H1 (cell line): ENCODE measurements around the gene IL1A. TPM values are rescaled to one million over a fixed set of nuclear protein-coding genes. Genes with fewer than 3 reads are reported as not detected.

Experiments
- CTCF ChIA-PET: fragments of 300-600 bp; sonication (Branson Sonifier 250); formaldehyde crosslinking; loops from one replicate; lab custom pipeline; 2021; ENCODE audit not compliant: partially characterized antibody; lab: Charles Lee
- POLR2A ChIA-PET: fragments of 300-600 bp; sonication (Branson Sonifier 250); formaldehyde crosslinking; loops from one replicate; lab custom pipeline; 2021; ENCODE audit warnings: inconsistent platforms; ENCODE audit not compliant: partially characterized antibody; lab: Charles Lee
- DNase-seq, 2 experiments: peaks; one replicate each; pipeline versions ENCODE4 v3.0.0 to v3.0.0-alpha.2; 2010 to 2022; ENCODE audit warnings: low spot score in 2 of 2, low read depth in 1 of 2, mixed read lengths in 1 of 2
- FAIRE-seq: peaks from 2 replicates; lab custom pipeline; 2011; peaks lifted over from hg19 to GRCh38; lab: Jason Lieb, UNC
- H2AFZ ChIP-seq: 2 replicates; pipeline ENCODE4 v1.8.1; 2012; ENCODE audit warnings: low read length, inconsistent platforms
- H2AK5ac ChIP-seq: 2 replicates; pipeline ENCODE4 v1.6.1; 2013; ENCODE audit warnings: low read depth, low read length
- H2BK120ac ChIP-seq: replicated peaks from 2 replicates; pipeline ENCODE3; 2013; ENCODE audit warnings: low read depth, low read length, inconsistent platforms
- H2BK12ac ChIP-seq: 2 replicates; pipeline ENCODE4 v1.6.1; 2013; ENCODE audit warnings: low read depth, low read length
- H2BK15ac ChIP-seq: 2 replicates; pipeline ENCODE4 v1.6.1; 2013; ENCODE audit warnings: low read length
- H2BK20ac ChIP-seq: 2 replicates; pipeline ENCODE4 v1.6.1; 2013; ENCODE audit warnings: low read length
- H2BK5ac ChIP-seq: 2 replicates; pipeline ENCODE4 v1.6.1; 2013; ENCODE audit warnings: low read depth, low read length
- H3K14ac ChIP-seq: 2 replicates; pipeline ENCODE4 v1.6.1; 2013; ENCODE audit warnings: inconsistent platforms; ENCODE audit not compliant: insufficient read length
- H3K18ac ChIP-seq: 2 replicates; pipeline ENCODE4 v1.6.1; 2013; ENCODE audit warnings: low read length; ENCODE audit errors: extremely low read depth
- H3K23ac ChIP-seq: 2 replicates; pipeline ENCODE4 v1.6.1; 2013; ENCODE audit warnings: inconsistent platforms; ENCODE audit not compliant: insufficient read length
- H3K23me2 ChIP-seq: 2 replicates; pipeline ENCODE4 v1.6.1; 2013; ENCODE audit warnings: low read depth, low read length
- H3K27ac ChIP-seq: 2 replicates; pipeline ENCODE4 v1.6.1; 2011; ENCODE audit warnings: low read depth, low read length, inconsistent platforms
- H3K27me3 ChIP-seq, 4 experiments: replicated peaks in 1 of 4; 1 replicate in 1 of 4; 2 replicates in 3 of 4; pipeline versions ENCODE4 v1.6.1 to v1.8.1; 2011 to 2013; ENCODE audit warnings: low read length in 3 of 4, mild to moderate bottlenecking in 3 of 4, inconsistent platforms in 2 of 4, mixed read lengths in 2 of 4, moderate library complexity in 1 of 4; ENCODE audit not compliant: control insufficient read depth in 3 of 4, insufficient read depth in 3 of 4; ENCODE audit errors: extremely low read depth in 1 of 4
- H3K36me3 ChIP-seq, 4 experiments: 2 replicates each; pipeline versions ENCODE4 v1.6.1 to v1.8.1; 2011 to 2013; ENCODE audit warnings: mild to moderate bottlenecking in 4 of 4, low read length in 3 of 4, moderate library complexity in 2 of 4, control low read depth in 1 of 4, inconsistent platforms in 1 of 4; ENCODE audit not compliant: insufficient read depth in 4 of 4, control insufficient read depth in 2 of 4
- H3K4ac ChIP-seq: replicated peaks from 2 replicates; pipeline ENCODE3; 2013; ENCODE audit warnings: low read length, low read depth, mixed read lengths, inconsistent platforms; ENCODE audit not compliant: insufficient read length
- H3K4me1 ChIP-seq, 4 experiments: replicated peaks in 1 of 4; 1 replicate in 1 of 4; 2 replicates in 3 of 4; pipeline versions ENCODE4 v1.6.1 to v1.8.1; 2011 to 2013; ENCODE audit warnings: low read length in 3 of 4, inconsistent platforms in 2 of 4, mixed read lengths in 1 of 4; ENCODE audit not compliant: insufficient read depth in 4 of 4, control insufficient read depth in 3 of 4
- H3K4me2 ChIP-seq, 2 experiments: 2 replicates each; pipeline versions ENCODE4 v1.6.1 to v1.8.1; 2011 to 2013; ENCODE audit warnings: low read depth in 2 of 2, low read length in 2 of 2, control low read depth in 1 of 2, inconsistent platforms in 1 of 2, mild to moderate bottlenecking in 1 of 2; ENCODE audit not compliant: insufficient read depth in 1 of 2
- H3K4me3 ChIP-seq, 4 experiments: fragments of 200-600, 300-600 bp in 1 of 4; sonication (generic), shearing (Covaris generic), sonication (Bioruptor Twin) in 1 of 4; 2 replicates each; pipeline versions ENCODE4 v1.5.1 to v1.8.1; 2011 to 2016; ENCODE audit warnings: low read length in 4 of 4, low read depth in 3 of 4, control low read depth in 2 of 4, inconsistent platforms in 2 of 4, mild to moderate bottlenecking in 2 of 4, mixed read lengths in 1 of 4, moderate library complexity in 1 of 4; ENCODE audit not compliant: insufficient read depth in 2 of 4; ENCODE audit errors: extremely low read depth in 1 of 4
- H3K56ac ChIP-seq: replicated peaks from 2 replicates; pipeline ENCODE3; 2013; ENCODE audit warnings: low read depth, mild to moderate bottlenecking, mixed read lengths, low read length, inconsistent platforms; ENCODE audit not compliant: insufficient read length
- H3K79me1 ChIP-seq: 2 replicates; pipeline ENCODE4 v1.6.1; 2013; ENCODE audit warnings: low read depth, low read length, control low read depth
- H3K79me2 ChIP-seq, 2 experiments: 2 replicates each; pipeline versions ENCODE4 v1.6.1 to v1.8.1; 2012 to 2013; ENCODE audit warnings: low read length in 2 of 2, mild to moderate bottlenecking in 2 of 2, inconsistent platforms in 1 of 2; ENCODE audit not compliant: insufficient read depth in 2 of 2, control insufficient read depth in 1 of 2
- H3K9ac ChIP-seq, 4 experiments: replicated peaks in 1 of 4; 1 replicate in 1 of 4; 2 replicates in 3 of 4; pipeline versions ENCODE4 v1.6.1 to v1.8.1; 2011 to 2013; ENCODE audit warnings: low read depth in 3 of 4, low read length in 3 of 4, control low read depth in 2 of 4, mild to moderate bottlenecking in 2 of 4, moderate library complexity in 2 of 4, inconsistent platforms in 1 of 4; ENCODE audit errors: extremely low read depth in 1 of 4
- H3K9me3 ChIP-seq, 2 experiments: 2 replicates each; pipeline versions ENCODE4 v1.6.1 to v1.8.1; 2012 to 2013; ENCODE audit warnings: mild to moderate bottlenecking in 2 of 2, moderate library complexity in 2 of 2, control low read depth in 1 of 2, inconsistent platforms in 1 of 2, low read depth in 1 of 2, low read length in 1 of 2, mixed read lengths in 1 of 2; ENCODE audit not compliant: insufficient read depth in 2 of 2
- H4K20me1 ChIP-seq, 2 experiments: replicated peaks in 1 of 2; 2 replicates each; pipeline versions ENCODE3 to v1.8.1; 2011 to 2013; ENCODE audit warnings: inconsistent platforms in 2 of 2, low read length in 2 of 2, mild to moderate bottlenecking in 1 of 2; ENCODE audit not compliant: insufficient read depth in 2 of 2, control insufficient read depth in 1 of 2
- H4K5ac ChIP-seq: 2 replicates; pipeline ENCODE4 v1.6.1; 2013; ENCODE audit warnings: low read length, low read depth, mixed read lengths, inconsistent platforms; ENCODE audit not compliant: insufficient read length
- H4K8ac ChIP-seq: 2 replicates; pipeline ENCODE4 v1.8.0; 2013; ENCODE audit warnings: mild to moderate bottlenecking, moderate library complexity, low read length, inconsistent platforms; ENCODE audit not compliant: insufficient read depth; ENCODE audit errors: extremely low read depth
- H4K91ac ChIP-seq: replicated peaks from 2 replicates; pipeline ENCODE3; 2013; ENCODE audit warnings: low read length, mixed read lengths, inconsistent platforms; ENCODE audit not compliant: insufficient read length
- POU5F1 ChIP-seq: IDR thresholded peaks from 2 replicates; pipeline ENCODE4 v1.6.1; 2011; ENCODE audit warnings: low read depth, mild to moderate bottlenecking, low read length, moderate library complexity
- WGBS, 2 experiments: shearing (Covaris generic) in 1 of 2; methylation state at CpG; one replicate each; pipeline versions ENCODE4 v1.1.6 to v1.1.7; 2013 to 2015; ENCODE audit warnings: low lambda C conversion rate in 2 of 2, mixed read lengths in 2 of 2, inconsistent platforms in 1 of 2, low coverage in 1 of 2, missing lambda C conversion rate in 1 of 2; ENCODE audit not compliant: insufficient replicate concordance in 2 of 2, insufficient coverage in 1 of 2, insufficient read length in 1 of 2; ENCODE audit errors: extremely low coverage in 1 of 2, missing lambda C conversion rate in 1 of 2; 5-methylcytosine and 5-hydroxymethylcytosine counted together
- polyA plus RNA-seq, 7 experiments: library from polyadenylated mRNA; depleted of rRNA in 3 of 7; stranded (reverse) in 5 of 7; unstranded in 2 of 7; fragments of >200 nt in 5 of 7; fragments of 200-250 nt in 2 of 7; gene quantifications; 1 replicate in 5 of 7; 2 replicates in 1 of 7; 4 replicates in 1 of 7; pipeline versions ENCODE4 v1.2.1 to v1.2.3, GENCODE V29; 2011 to 2013; ENCODE audit warnings: missing spikeins in 2 of 7, mixed read lengths in 2 of 7
- total RNA-seq: library from RNA; stranded (reverse); fragmentation: NEBNext Ultra II Directional; extraction: Animal tissue kit (Norgen Biotek cat#: 25700); gene quantifications from 2 replicates; pipeline ENCODE4 v1.2.1, GENCODE V29; 2021

The IL1A gene
- total and polyA plus RNA-seq, 2 of the 8 experiments (the other 6 are each of a cell fraction or from before 2014, with no cell fraction given), result 0.32 to 0.74 TPM

DNA sequence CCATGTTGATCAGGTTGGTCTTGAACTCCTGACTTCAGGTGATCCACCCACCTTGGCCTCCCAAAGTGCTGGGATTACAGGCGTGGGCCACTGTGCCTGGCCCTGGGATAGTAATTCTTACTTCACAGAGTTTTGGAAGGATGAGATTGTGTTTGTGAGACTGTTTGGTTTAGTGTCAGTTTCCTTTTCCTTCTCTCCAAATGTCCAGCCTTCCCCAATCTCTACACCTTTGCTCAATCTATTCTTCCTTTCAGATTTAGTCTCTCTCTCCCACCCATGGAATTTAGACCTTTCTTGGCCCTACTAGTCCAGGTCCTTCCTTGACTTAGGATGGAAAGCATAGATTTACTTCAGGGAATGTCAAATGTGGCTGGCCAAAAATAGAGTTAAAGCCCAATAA is 12.2 kb upstream of the IL1A start:
- no peak overlapping the region for H3K4me3 ChIP-seq
- no peak overlapping the region for H2BK5ac ChIP-seq
- no peak overlapping the region for H3K56ac ChIP-seq
- H2BK15ac ChIP-seq, result no peak overlapping the region
- H3K4ac ChIP-seq, result no peak overlapping the region
- no peak overlapping the region for H2AK5ac ChIP-seq
- H3K23ac ChIP-seq, result no peak overlapping the region
- no peak for FAIRE-seq
- no peak for DNase-seq
- H2BK12ac ChIP-seq, result no peak overlapping the region
- H3K9ac ChIP-seq, result no peak overlapping the region
- H2BK120ac ChIP-seq, result no peak overlapping the region
- no peak overlapping the region for H4K8ac ChIP-seq
- no peak overlapping the region for H3K4me2 ChIP-seq
- H2AFZ ChIP-seq, result no peak overlapping the region
- no peak for TF ChIP-seq POU5F1
- no peaks in the 10 kb centered on the region for H4K20me1 ChIP-seq
- no peaks in the 10 kb centered on the region for H3K36me3 ChIP-seq
- 0% methylated on average over 1 of the region's 1 CpG; no CpG with 5 or more reads in 1 of the 2 experiments for WGBS, 2 experiments
- H3K14ac ChIP-seq, result no peak overlapping the region
- H3K79me1 ChIP-seq, result no peaks in the 10 kb centered on the region
- no peaks in the 10 kb centered on the region; a peak in 1 of 4 replicates for H3K9me3 ChIP-seq
- no peak overlapping the region for H4K5ac ChIP-seq
- peaks cover 0 to 1% (median 0%) of the 10 kb centered on the region in 4 experiments; a peak in 4 of 7 replicates for H3K4me1 ChIP-seq
- ChIA-PET POLR2A (no interaction called here), CTCF (interaction anchor here (1.0 kb wide), 1 partner anchor 26 kb away, joined by 3 read pairs; no protein-coding TSS in a partner anchor)
- H3K27me3 ChIP-seq, result no peaks in the 10 kb centered on the region
- H2BK20ac ChIP-seq, result no peak overlapping the region
- H3K27ac ChIP-seq, result no peak overlapping the region
- H4K91ac ChIP-seq, result no peak overlapping the region
- H3K23me2 ChIP-seq, result no peaks in the 10 kb centered on the region
- H3K79me2 ChIP-seq, result no peaks in the 10 kb centered on the region
- H3K18ac ChIP-seq, result no peak overlapping the region
